Neural cell (in vitro differentiated cells): ENCODE results near the gene PLVAP. TPM values are rescaled to one million over a fixed set of nuclear protein-coding genes. Genes with fewer than 3 reads are reported as not detected.

Experiments
- H2AFZ ChIP-seq: fragments of 200-600, 300-800 bp; sonication (generic), shearing (Covaris generic); 2 replicates; pipeline ENCODE4 v1.6.0; 2014; ENCODE audit warnings: low read depth, mild to moderate bottlenecking, antibody characterized with exemption, low read length, moderate library complexity
- H3F3A ChIP-seq: fragments of 200-600 bp; shearing (Covaris generic); 2 replicates; pipeline ENCODE4 v1.6.1; 2016; ENCODE audit warnings: mild to moderate bottlenecking, moderate library complexity, mixed read lengths, antibody characterized with exemption, low read length; ENCODE audit not compliant: insufficient read depth, poor library complexity, severe bottlenecking
- H3K27ac ChIP-seq: fragments of 200-600, 300-800 bp; sonication (generic), shearing (Covaris generic); 2 replicates; pipeline ENCODE4 v1.5.1; 2014; ENCODE audit warnings: mild to moderate bottlenecking, low read length, moderate library complexity
- H3K27me3 ChIP-seq: fragments of 300-800, 200-600 bp; sonication (generic), shearing (Covaris generic); 2 replicates; pipeline ENCODE4 v1.6.0; 2014; ENCODE audit warnings: mild to moderate bottlenecking, low read depth, low read length, moderate library complexity; ENCODE audit not compliant: insufficient read depth
- H3K36me3 ChIP-seq: fragments of 300-800, 200-600 bp; sonication (generic), shearing (Covaris generic); 2 replicates; pipeline ENCODE4 v1.5.1; 2014; ENCODE audit warnings: mild to moderate bottlenecking, antibody characterized with exemption, low read length, moderate library complexity; ENCODE audit not compliant: insufficient read depth
- H3K4me2 ChIP-seq: fragments of 300-800, 200-600 bp; sonication (generic), shearing (Covaris generic); 2 replicates; pipeline ENCODE4 v1.6.0; 2014; ENCODE audit warnings: mild to moderate bottlenecking, low read length
- H3K4me3 ChIP-seq: fragments of 300-800, 200-600 bp; sonication (generic), shearing (Covaris generic); 2 replicates; pipeline ENCODE4 v1.5.1; 2014; ENCODE audit warnings: mild to moderate bottlenecking, low read length, moderate library complexity
- H3K79me2 ChIP-seq: fragments of 200-600 bp; shearing (Covaris generic); replicated peaks from 2 replicates; pipeline ENCODE4 v1.6.0; 2014; ENCODE audit warnings: mild to moderate bottlenecking, low read length, moderate library complexity; ENCODE audit not compliant: insufficient read depth
- H3K9ac ChIP-seq: fragments of 300-800, 200-600 bp; sonication (generic), shearing (Covaris generic); 2 replicates; pipeline ENCODE4 v1.6.1; 2016; ENCODE audit warnings: mild to moderate bottlenecking, low read length, mixed read lengths
- H3K9me2 ChIP-seq: fragments of 200-600 bp; shearing (Covaris generic); 2 replicates; pipeline ENCODE4 v1.6.1; 2016; ENCODE audit warnings: mild to moderate bottlenecking, low read length, mixed read lengths; ENCODE audit not compliant: insufficient read depth
- H3K9me3 ChIP-seq: fragments of 200-600, 300-800 bp; sonication (generic), shearing (Covaris generic); 2 replicates; pipeline ENCODE4 v1.6.1; 2016; ENCODE audit warnings: mild to moderate bottlenecking, mixed run types, low read length, moderate library complexity, mixed read lengths
- H4K20me1 ChIP-seq: fragments of 200-600 bp; shearing (Covaris generic); 2 replicates; pipeline ENCODE4 v1.6.1; 2016; ENCODE audit warnings: mild to moderate bottlenecking, mixed run types; ENCODE audit not compliant: insufficient read depth
- EP300 ChIP-seq: fragments of 450-650 bp; conservative IDR thresholded peaks from 2 replicates; pipeline ENCODE4 v1.6.1; 2014; ENCODE audit warnings: antibody characterized with exemption, mild to moderate bottlenecking, moderate library complexity; ENCODE audit not compliant: poor library complexity, severe bottlenecking
- EZH2 ChIP-seq: fragments of 200-600, 300-800 bp; shearing (Covaris generic), sonication (generic); IDR thresholded peaks from 2 replicates; pipeline ENCODE4 v1.6.1; 2014; ENCODE audit warnings: antibody characterized with exemption, low read length, borderline replicate concordance, mild to moderate bottlenecking; ENCODE audit not compliant: insufficient read depth, poor library complexity, severe bottlenecking
- MXI1 ChIP-seq: fragments of 450-650 bp; conservative IDR thresholded peaks from 2 replicates; pipeline ENCODE4 v1.6.1; 2014; ENCODE audit warnings: antibody characterized with exemption, mild to moderate bottlenecking; ENCODE audit not compliant: poor library complexity, severe bottlenecking
- POLR2AphosphoS5 ChIP-seq: IDR thresholded peaks from 2 replicates; pipeline ENCODE4 v1.6.1; 2012
- RAD21 ChIP-seq: fragments of 450-650 bp; conservative IDR thresholded peaks from 2 replicates; pipeline ENCODE4 v1.6.1; 2014; ENCODE audit warnings: antibody characterized with exemption, mild to moderate bottlenecking, moderate library complexity
- REST ChIP-seq: IDR thresholded peaks from 2 replicates; pipeline ENCODE4 v1.6.1; 2012; ENCODE audit warnings: borderline replicate concordance
- SMC3 ChIP-seq: fragments of 450-650 bp; conservative IDR thresholded peaks from 2 replicates; pipeline ENCODE4 v1.6.1; 2014; ENCODE audit warnings: antibody characterized with exemption, mild to moderate bottlenecking, moderate library complexity; ENCODE audit not compliant: poor library complexity
- TAF1 ChIP-seq: IDR thresholded peaks from 2 replicates; pipeline ENCODE4 v1.6.1; 2012; ENCODE audit warnings: low read depth
- polyA plus RNA-seq: library from polyadenylated mRNA; depleted of rRNA; stranded (reverse); fragments of >200 nt; gene quantifications from 2 replicates; pipeline ENCODE4 v1.2.3, GENCODE V29; 2014
- TF ChIP-seq, protein P1 (sequence below): fragments of 450-650 bp; IDR thresholded peaks from 2 replicates; pipeline ENCODE4 v1.5.1; 2014; ENCODE audit warnings: antibody characterized with exemption, mild to moderate bottlenecking, moderate library complexity; ENCODE audit not compliant: poor library complexity, severe bottlenecking

PLVAP gene
- polyA plus RNA-seq, 1 donor from 2014 or later: not detected

DNA sequence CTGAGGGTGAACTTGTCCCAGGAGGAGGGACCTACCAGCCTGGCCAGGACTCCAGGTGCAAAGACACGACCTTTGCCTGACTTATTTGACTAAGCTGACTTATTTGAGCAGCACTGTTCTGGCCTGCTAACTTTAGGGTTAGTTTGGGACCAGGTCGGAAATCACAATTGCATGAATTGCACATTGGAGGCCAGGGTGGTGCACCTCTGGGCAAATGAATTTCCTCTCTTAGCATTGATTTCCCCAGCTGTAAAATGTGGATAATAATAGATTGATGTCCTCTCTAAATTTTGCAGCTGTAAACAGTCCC is 29.7 kb upstream of the PLVAP start:
- Histone ChIP-seq H3K27ac (no peak overlapping the region), H3K79me2 (no peaks in the 10 kb centered on the region), H2AFZ (no peak overlapping the region), H3K36me3 (no peaks in the 10 kb centered on the region), H3K9me3 (no peaks in the 10 kb centered on the region), H3K27me3 (no peaks in the 10 kb centered on the region), H3F3A (no peaks in the 10 kb centered on the region), H3K4me2 (no peak overlapping the region), H4K20me1 (no peaks in the 10 kb centered on the region), H3K4me3 (no peak overlapping the region), H3K9me2 (no peaks in the 10 kb centered on the region), H3K9ac (no peak overlapping the region)
- TF ChIP-seq, protein P1, sequence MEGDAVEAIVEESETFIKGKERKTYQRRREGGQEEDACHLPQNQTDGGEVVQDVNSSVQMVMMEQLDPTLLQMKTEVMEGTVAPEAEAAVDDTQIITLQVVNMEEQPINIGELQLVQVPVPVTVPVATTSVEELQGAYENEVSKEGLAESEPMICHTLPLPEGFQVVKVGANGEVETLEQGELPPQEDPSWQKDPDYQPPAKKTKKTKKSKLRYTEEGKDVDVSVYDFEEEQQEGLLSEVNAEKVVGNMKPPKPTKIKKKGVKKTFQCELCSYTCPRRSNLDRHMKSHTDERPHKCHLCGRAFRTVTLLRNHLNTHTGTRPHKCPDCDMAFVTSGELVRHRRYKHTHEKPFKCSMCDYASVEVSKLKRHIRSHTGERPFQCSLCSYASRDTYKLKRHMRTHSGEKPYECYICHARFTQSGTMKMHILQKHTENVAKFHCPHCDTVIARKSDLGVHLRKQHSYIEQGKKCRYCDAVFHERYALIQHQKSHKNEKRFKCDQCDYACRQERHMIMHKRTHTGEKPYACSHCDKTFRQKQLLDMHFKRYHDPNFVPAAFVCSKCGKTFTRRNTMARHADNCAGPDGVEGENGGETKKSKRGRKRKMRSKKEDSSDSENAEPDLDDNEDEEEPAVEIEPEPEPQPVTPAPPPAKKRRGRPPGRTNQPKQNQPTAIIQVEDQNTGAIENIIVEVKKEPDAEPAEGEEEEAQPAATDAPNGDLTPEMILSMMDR: no peak
- TF ChIP-seq RAD21: no peak
- TF ChIP-seq MXI1: no peak
- no peak for TF ChIP-seq EZH2
- TF ChIP-seq POLR2AphosphoS5: no peak
- no peak for TF ChIP-seq EP300

- Histone ChIP-seq H2AFZ (no peak overlapping the region), H3K36me3 (no peaks in the 10 kb centered on the region), H3K27ac (no peak overlapping the region), H3K4me2 (no peak overlapping the region), H3K9me3 (no peaks in the 10 kb centered on the region), H3F3A (no peaks in the 10 kb centered on the region), H3K4me3 (no peak overlapping the region), H3K9me2 (no peaks in the 10 kb centered on the region), H3K9ac (no peak overlapping the region), H3K27me3 (no peaks in the 10 kb centered on the region), H4K20me1 (no peaks in the 10 kb centered on the region), H3K79me2 (no peaks in the 10 kb centered on the region)
- TF ChIP-seq SMC3: no peak
- TF ChIP-seq RAD21: no peak
- no peak for TF ChIP-seq POLR2AphosphoS5
- TF ChIP-seq EZH2: no peak
- TF ChIP-seq, protein P1: no peak
- TF ChIP-seq MXI1: no peak
- TF ChIP-seq REST: no peak
- no peak for TF ChIP-seq TAF1
- no peak for TF ChIP-seq EP300
These were observed 29.1 kb upstream of the PLVAP start for GRCh38 chr19:17406046-17406886.
